ENCODE results near the gene ARHGAP15. TPM values are rescaled to one million over a fixed set of nuclear protein-coding genes. Genes with fewer than 3 reads are reported as not detected.

ARHGAP15 gene
- total and polyA plus RNA-seq, 9 donors: 1.5 to 10.0 (median 2.6) TPM

DNA sequence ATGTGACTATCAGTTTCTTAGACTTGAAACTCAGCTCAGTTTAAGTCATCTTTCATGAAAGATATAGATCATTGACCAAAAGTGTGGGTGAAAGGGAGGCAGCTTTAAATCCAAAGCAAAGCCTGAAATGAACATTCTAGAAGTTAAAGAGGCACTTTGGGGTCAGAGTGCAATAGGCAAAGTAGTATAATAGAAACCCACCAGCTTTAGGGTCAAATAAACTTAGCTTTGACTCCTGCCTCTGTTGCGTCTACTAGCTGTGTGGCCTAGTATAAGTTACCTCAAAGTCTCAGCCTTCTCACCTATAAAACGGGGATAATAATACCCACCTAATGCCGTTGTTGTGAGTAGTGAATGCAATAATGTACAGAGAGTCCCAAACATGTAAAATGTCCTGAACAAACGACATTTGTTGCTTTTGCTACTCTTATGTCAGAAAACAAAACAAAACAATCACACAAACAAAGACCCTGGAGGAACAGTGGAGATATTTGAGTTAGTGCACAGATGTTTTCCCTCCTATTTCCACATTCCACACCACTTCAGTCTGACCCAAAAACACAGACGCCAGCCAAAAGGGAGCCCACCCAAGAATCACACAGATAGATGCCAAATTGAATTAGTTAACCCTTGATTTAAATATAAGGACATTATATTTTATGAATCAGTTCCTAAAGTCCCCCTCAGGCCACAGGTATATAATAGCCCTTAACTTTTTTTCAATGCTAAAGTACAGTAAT, 657.0 kb downstream of the ARHGAP15 start:
- peaks cover 4% of the 10 kb centered on the region for H3K4me1 ChIP-seq (ENCODE audit: insufficient read depth)
- WGBS, 3 donors: 15 to 41% (median 31%) methylated on average over 5 of the region's 5 CpGs
- H3K27me3 ChIP-seq: no peaks in the 10 kb centered on the region
- H3K9me3 ChIP-seq: no peaks in the 10 kb centered on the region
- DNase-seq: no peak
- no peak for TF ChIP-seq POLR2A (IDR thresholded peaks at IDR 0.05)
- TF ChIP-seq, protein P1, sequence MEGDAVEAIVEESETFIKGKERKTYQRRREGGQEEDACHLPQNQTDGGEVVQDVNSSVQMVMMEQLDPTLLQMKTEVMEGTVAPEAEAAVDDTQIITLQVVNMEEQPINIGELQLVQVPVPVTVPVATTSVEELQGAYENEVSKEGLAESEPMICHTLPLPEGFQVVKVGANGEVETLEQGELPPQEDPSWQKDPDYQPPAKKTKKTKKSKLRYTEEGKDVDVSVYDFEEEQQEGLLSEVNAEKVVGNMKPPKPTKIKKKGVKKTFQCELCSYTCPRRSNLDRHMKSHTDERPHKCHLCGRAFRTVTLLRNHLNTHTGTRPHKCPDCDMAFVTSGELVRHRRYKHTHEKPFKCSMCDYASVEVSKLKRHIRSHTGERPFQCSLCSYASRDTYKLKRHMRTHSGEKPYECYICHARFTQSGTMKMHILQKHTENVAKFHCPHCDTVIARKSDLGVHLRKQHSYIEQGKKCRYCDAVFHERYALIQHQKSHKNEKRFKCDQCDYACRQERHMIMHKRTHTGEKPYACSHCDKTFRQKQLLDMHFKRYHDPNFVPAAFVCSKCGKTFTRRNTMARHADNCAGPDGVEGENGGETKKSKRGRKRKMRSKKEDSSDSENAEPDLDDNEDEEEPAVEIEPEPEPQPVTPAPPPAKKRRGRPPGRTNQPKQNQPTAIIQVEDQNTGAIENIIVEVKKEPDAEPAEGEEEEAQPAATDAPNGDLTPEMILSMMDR (IDR thresholded peaks at IDR 0.05): no peak
- no peak for TF ChIP-seq EP300 (IDR thresholded peaks at IDR 0.05)
- no peaks in the 10 kb centered on the region for H3K36me3 ChIP-seq
- H3K27ac ChIP-seq: no peak overlapping the region
- intact Hi-C loops (cut with DNase I): no loop called here
- H3K4me3 ChIP-seq: no peak overlapping the region

DNA sequence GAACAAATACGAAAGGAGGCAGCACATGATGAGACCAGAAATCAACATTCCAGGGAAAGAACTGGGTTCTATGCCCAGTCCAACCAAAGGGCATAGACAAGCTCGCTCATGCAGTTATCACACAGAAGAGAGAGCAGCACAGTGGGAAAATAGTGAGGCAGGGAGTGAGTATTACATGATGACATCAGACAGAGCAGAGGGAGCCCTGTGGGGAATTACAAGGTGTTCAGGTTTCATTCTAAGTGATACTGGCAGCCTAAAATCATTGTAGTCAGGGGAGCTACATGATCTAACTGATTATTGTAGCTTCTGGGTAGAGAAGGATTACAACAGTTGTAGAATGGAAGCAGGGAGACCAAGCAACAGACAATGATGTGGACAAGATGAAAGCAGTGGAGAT, 658.5 kb downstream of the ARHGAP15 start:
- Histone ChIP-seq H3K27me3 (no peaks in the 10 kb centered on the region), H3K4me3 (no peak overlapping the region), H3K4me1 (ENCODE audit: insufficient read depth) (peaks cover 4% of the 10 kb centered on the region), H3K9me3 (no peaks in the 10 kb centered on the region), H3K27ac (no peak overlapping the region), H3K36me3 (no peaks in the 10 kb centered on the region)
- intact Hi-C loops (cut with DNase I): no loop called here
- no peak for DNase-seq
- TF ChIP-seq, protein P1 (IDR thresholded peaks at IDR 0.05): no peak
- TF ChIP-seq EP300 (IDR thresholded peaks at IDR 0.05) (no peak), POLR2A (IDR thresholded peaks at IDR 0.05) (no peak)
- 77 to 86% (median 82%) methylated on average over 2 of the region's 2 CpGs for WGBS, 3 donors

DNA sequence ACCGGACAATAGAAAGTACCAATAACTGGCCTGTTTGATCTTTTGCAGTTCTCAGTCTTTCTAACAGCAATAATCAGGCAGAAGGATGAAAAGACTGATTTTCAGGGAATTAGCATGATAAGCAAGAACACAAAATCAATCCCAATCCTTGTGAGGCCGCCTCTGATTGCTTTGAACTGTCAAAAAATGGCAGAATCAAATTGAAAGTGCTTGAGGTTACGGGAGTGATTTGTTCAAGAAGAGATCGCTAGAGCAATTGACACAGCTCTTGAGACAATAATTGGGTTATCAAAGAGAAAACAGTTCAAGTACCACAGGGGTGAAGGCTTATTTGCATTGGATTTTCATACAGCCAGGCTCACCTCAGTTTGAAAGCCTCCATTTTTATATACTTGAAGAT, 663.4 kb downstream of the ARHGAP15 start:
- Histone ChIP-seq H3K4me1 (ENCODE audit: insufficient read depth) (no peaks in the 10 kb centered on the region), H3K9me3 (no peaks in the 10 kb centered on the region), H3K36me3 (no peaks in the 10 kb centered on the region), H3K27ac (no peak overlapping the region), H3K4me3 (no peak overlapping the region), H3K27me3 (no peaks in the 10 kb centered on the region)
- TF ChIP-seq, protein P1 (IDR thresholded peaks at IDR 0.05): no peak
- TF ChIP-seq EP300 (IDR thresholded peaks at IDR 0.05): no peak
- no peak for TF ChIP-seq POLR2A (IDR thresholded peaks at IDR 0.05)
- no peak for DNase-seq
- intact Hi-C loops (cut with DNase I): no loop called here
- WGBS, 3 donors: 87 to 93% (median 91%) methylated on average over 4 of the region's 4 CpGs

DNA sequence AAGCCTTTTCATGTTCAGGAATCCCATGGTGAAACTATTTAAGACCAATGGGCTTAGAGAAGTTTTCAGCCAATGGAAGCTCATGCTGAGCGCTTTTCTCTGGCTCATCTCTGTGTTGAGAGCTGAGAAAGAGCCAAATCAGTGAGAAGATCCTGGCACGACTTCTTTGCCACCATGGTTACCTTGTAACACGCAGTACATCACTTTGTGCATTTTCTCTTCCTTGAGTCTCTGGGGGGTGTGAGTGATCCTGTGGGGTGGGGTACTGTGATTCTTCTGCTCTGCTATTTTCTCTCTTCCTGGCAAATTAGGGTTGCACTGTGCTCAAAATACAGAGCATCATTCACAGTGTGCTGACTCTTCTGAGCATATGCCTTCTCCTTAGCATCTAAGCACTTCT, 664.2 kb downstream of the ARHGAP15 start:
- WGBS, 3 donors: 96 to 97% (median 96%) methylated on average over 3 of the region's 3 CpGs

More for the DNA sequence above, 664.2 kb downstream of the ARHGAP15 start:
- no peak for TF ChIP-seq EP300 (IDR thresholded peaks at IDR 0.05)
- TF ChIP-seq, protein P1 (IDR thresholded peaks at IDR 0.05): no peak
- no peak for TF ChIP-seq POLR2A (IDR thresholded peaks at IDR 0.05)
- H3K36me3 ChIP-seq: no peaks in the 10 kb centered on the region
- no peak for DNase-seq
- H3K9me3 ChIP-seq: no peaks in the 10 kb centered on the region
- H3K4me1 ChIP-seq (ENCODE audit: insufficient read depth): no peaks in the 10 kb centered on the region
- no peaks in the 10 kb centered on the region for H3K27me3 ChIP-seq
- no peak overlapping the region for H3K27ac ChIP-seq
- H3K4me3 ChIP-seq: no peak overlapping the region
- intact Hi-C loops (cut with DNase I): no loop called here
